Measurements from ENCODE around the gene UQCR11.

UQCR11 gene

DNA sequence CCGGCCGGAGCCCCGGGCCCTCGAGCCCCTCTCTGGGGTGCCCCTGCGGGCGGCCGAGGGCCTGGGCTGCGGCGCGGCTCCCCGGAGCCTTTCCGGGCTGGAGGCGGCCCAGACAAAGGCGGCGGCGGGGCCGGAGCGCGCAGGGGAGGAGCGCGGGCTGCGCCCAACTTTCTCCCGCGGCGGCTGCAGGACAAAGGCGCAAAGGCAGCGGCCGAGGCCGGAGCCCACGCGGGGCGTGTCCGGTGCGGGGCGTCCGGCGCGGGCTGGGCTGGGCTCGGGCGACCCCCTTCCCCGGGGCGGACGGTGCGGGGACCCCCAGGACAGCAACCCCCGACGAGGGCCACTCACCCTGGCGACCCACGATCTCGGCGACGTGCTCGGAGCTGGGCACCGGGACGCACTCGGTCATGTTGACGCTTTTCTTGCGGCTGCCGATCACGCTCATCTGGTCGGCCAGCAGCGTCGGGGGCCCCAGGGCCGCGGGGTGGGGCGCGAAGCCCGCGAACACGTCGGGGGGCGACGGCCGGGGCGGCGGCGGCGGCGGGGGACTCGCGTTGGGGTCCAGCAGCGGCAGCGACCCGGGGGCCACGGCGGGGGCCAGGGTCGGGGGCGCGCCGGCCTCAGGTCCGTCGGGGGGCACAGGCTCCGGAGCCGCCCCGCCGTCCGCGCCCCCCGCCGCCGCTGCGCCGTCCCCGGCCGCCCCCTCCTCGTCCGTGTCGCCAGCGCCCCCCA lies 38.0 kb downstream of the UQCR11 start:
- no peak for DNase-seq (ENCODE audit: low spot score)

DNA sequence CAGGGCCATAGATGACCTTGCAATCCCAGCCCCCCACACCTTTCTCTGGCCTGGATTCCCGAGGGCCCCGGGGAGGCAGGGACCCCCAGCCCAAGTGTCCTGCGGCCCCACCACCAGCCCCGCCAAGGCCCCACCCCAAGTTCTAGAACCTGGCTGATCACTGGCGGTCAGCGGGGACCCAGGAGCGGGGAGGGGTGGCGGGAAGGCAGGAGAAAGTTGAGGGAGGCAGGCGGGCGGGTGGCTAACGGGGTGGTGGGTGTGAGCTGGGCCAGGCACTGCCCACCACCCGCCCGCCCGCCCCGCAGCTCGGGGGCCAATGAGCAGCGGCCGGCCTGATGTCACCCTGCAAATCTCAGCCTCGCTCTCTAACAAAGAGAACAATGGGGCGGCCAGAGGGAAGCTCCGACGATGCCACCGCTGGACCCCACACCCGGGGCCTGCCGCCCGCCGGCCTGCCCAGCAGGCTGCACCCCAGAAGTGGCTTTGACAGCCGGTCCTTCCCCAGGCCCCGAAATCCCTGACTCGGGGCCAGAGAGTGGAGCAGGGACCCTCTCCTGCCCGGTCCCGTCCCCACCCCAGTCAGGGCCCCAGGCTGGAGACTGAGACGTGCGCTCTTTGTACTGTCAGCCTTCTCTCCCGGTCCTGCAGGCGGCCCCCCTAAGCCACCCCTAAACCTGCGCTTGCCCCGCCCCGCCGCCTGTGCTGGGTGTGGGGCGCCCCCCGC lies 38.7 kb downstream of the UQCR11 start:
- peak; percentile 67 for DNase-seq (ENCODE audit: low spot score)

- DNase-seq (ENCODE audit: low spot score) = no peak
Observed at GRCh38 chr19:1563251-1563650, 42.0 kb downstream of the UQCR11 start.

DNA sequence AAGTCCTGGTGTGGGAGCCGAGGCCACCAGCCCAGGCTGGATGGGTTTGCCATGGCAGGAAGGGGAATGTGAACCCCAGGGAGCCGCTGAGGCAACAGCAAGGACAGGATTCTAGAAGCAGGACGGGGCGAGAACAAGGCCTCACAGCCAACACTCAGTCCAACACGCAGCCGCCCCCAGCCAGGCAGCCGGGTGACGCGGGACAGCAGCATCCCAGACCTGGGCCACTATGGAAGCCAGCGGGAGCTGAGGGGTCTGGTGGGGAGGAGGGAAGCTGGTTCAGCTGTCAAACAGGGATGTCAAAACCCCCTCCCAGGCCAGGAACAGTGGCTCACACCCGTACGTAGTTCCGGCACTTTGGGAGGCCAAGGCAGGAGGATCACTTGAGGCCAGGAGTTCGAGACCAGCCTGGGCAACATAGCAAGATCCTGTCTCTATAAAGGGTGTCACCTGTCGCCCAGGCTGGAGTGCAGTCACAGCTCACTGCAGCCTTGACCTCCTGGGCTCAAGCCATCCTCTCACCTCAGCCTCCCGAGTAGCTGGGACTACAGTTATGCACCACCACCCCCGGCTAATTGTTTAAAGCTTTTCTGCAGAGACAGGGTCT lies 43.9 kb downstream of the UQCR11 start:
- DNase-seq (ENCODE audit: low spot score) = no peak

GRCh38 chr19:1560286-1560882 lies 44.9 kb downstream of the UQCR11 start:
- no peak for DNase-seq (ENCODE audit: low spot score)

- DNase-seq (ENCODE audit: low spot score) = no peak
Observed at GRCh38 chr19:1558552-1558951, 46.7 kb downstream of the UQCR11 start.

DNA sequence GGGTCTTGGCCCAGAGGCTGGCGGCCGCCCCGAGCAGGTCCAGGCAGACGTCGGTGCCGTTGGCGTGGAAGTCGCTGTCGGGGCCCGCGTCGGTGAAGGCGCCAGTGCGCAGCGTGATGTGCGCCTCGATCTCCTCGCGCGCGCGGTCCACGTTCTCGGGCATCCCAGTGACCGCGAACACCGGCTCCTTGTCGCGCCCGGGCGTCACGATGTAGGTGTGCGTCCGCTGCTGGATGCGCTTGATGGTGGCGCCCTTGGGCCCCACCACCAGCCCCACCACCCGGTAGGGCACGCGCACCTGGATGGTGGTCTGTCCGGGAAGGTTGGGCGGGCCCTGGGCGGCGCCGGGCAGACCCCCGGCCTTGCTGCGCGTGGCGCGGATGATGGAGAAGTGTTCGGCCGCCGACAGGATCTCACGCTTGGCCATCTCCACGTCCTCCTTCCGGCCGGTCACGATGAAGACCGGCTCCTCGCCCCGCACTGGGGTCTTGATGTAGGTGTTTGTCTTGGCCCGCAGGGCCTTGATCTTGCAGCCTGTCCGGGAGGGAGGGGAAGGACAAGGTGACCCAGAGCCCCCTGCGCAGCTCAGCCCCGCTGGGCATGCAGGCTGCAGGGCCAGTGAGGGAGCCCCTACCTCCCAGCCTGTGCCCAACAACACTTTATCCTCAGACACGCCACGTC lies 48.7 kb downstream of the UQCR11 start:
- no peak for DNase-seq (ENCODE audit: low spot score)

- DNase-seq (ENCODE audit: low spot score) = no peak
Observed at GRCh38 chr19:1555487-1556389, 49.5 kb downstream of the UQCR11 start.

GRCh38 chr19:1554968-1555367 lies 50.3 kb downstream of the UQCR11 start:
- no peak for DNase-seq (ENCODE audit: low spot score)

DNA sequence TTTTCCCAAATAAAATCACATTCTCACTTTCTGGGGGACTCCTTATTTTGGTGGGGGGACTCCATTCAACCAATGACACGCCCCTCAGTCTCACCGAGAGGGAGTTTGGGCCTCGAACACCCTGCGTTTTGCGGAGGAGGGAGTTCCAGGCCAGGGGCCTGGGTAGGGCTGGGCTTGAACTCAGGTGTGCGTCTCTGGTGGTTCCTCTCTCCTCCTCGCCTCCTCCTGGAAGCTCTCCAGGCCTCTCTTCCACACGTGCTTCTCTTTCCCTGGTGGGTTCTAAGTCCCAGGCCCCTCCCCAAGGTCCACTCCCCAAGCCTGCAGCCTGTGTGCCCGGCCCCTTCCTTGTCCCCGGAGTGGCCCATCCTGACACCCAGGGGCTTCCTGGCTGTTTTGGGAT lies 51.8 kb downstream of the UQCR11 start:
- no peak for DNase-seq (ENCODE audit: low spot score)

DNA sequence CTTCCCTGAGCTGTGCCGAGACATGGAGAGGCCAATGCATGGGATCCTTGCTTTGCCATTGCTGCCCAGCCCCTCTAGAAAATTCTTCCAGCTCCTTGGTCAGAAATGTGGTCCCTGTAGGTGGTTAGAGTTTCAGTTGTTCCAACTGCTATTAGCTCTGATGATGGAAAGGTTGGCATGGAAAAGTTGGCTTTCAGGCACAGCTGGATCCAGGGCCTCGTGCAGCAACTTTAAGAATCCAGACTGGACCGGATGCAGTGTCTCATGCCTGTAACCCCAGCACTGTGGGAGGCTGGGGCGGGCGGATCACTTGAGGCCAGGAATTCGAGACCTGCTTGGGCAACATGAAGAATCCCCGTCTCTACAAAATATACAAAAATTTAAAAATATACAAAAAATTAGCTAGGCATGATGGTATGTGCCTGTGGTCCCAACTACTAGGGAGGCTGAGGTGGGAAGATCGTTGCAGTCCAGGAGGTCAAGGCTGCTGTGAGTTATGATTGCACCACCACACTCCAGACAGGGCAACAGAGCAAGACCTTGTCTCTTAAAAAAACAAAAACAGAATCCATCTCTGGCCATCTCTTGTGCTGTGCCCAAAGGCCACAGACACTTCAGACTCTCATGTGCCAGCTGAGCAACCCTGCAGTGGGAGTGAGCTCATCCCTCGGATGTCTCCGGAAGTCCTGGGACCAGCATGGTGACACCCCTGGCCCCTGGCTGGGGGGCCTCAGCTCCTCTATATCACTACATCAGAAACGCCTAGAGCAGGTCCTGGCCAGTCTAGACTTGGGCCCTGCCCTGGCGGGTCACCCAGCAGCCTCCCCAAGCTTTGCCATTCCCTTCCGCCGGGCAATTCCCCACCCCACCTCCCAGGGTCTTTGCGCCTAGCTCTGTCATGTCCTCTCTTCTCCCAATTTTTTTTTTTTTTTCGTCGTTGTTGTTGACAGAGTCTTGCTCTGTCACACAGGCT lies 53.9 kb downstream of the UQCR11 start:
- DNase-seq (ENCODE audit: low spot score) = no peak

DNA sequence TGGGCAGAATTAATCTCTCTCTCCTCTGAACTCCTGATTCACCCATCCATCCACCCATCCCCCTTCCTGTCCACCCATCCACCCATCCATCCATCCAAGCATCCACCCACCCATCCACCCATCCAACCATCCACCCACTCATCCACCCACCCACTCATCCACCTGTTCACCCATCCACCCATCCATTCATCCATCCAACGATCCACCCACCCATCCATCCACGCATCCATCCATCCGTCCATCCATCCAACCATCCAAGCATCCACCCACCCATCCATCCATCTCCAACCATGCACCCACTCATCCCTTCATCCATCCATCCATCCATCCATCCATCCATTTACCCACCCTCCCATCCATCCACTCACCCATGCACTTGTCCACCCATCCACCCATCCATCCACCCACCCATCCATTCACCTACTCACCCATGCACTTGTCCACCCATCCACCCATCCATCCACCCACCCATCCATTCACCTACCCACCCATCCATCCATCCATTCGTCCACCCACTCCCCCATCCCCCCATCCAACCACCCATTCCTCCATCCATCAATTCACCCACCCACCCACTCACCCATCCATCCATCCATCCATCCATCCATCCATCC lies 55.8 kb downstream of the UQCR11 start:
- no peak for DNase-seq (ENCODE audit: low spot score)
